Neuronal stem cell (in vitro differentiated cells): ENCODE results near the gene PRMT9. TPM values are rescaled to one million over a fixed set of nuclear protein-coding genes. Genes with fewer than 3 reads are reported as not detected.

Source experiments
- DNase-seq: peaks from one replicate; pipeline ENCODE4 v3.0.0-alpha.2; 2013; ENCODE audit warnings: low spot score
- H2AFZ ChIP-seq: one replicate; pipeline ENCODE4 v1.6.1; 2013; ENCODE audit warnings: mild to moderate bottlenecking, low read length, inconsistent platforms
- H2AK5ac ChIP-seq: 2 replicates; pipeline ENCODE4 v1.6.1; 2013; ENCODE audit warnings: low read depth, mild to moderate bottlenecking, inconsistent platforms, low read length, moderate library complexity, mixed read lengths
- H2BK120ac ChIP-seq: 2 replicates; pipeline ENCODE4 v1.6.1; 2013; ENCODE audit warnings: low read depth, mild to moderate bottlenecking, inconsistent platforms, low read length, moderate library complexity, mixed read lengths
- H2BK12ac ChIP-seq: one replicate; pipeline ENCODE4 v1.6.1; 2013; ENCODE audit warnings: low read length, inconsistent platforms
- H2BK15ac ChIP-seq: 2 replicates; pipeline ENCODE4 v1.6.1; 2013; ENCODE audit warnings: mild to moderate bottlenecking, low read length, inconsistent platforms, mixed read lengths
- H2BK5ac ChIP-seq: one replicate; pipeline ENCODE4 v1.6.1; 2013; ENCODE audit warnings: inconsistent platforms, mild to moderate bottlenecking, low read length, moderate library complexity
- H3K14ac ChIP-seq: one replicate; pipeline ENCODE4 v1.6.1; 2013; ENCODE audit warnings: low read length, inconsistent platforms
- H3K18ac ChIP-seq: 2 replicates; pipeline ENCODE4 v1.6.1; 2013; ENCODE audit warnings: low read length, inconsistent platforms
- H3K23ac ChIP-seq: 2 replicates; pipeline ENCODE4 v1.6.1; 2013; ENCODE audit warnings: low read depth, mild to moderate bottlenecking, mixed read lengths, low read length, inconsistent platforms; ENCODE audit not compliant: poor library complexity
- H3K27ac ChIP-seq: replicated peaks from 3 replicates; pipeline ENCODE4 v1.5.1; 2013; ENCODE audit warnings: low read length, inconsistent platforms
- H3K27me3 ChIP-seq, 3 experiments: 2 replicates each; pipeline ENCODE4 v1.6.1; 2013; ENCODE audit warnings: low read length in 3 of 3, mild to moderate bottlenecking in 2 of 3, inconsistent platforms in 1 of 3, low read depth in 1 of 3, mixed read lengths in 1 of 3, moderate library complexity in 1 of 3; ENCODE audit not compliant: control insufficient read depth in 3 of 3, insufficient read depth in 3 of 3
- H3K36me3 ChIP-seq, 2 donors: replicated peaks in 1 of 2; 2 replicates each; pipeline ENCODE4 v1.6.1; 2013; ENCODE audit warnings: low read length in 2 of 2; ENCODE audit not compliant: control insufficient read depth in 2 of 2, insufficient read depth in 2 of 2
- H3K4ac ChIP-seq: 2 replicates; pipeline ENCODE4 v1.6.1; 2013; ENCODE audit warnings: inconsistent platforms, mild to moderate bottlenecking, low read length, moderate library complexity
- H3K4me1 ChIP-seq, 2 donors: 1 replicate in 1 of 2; 2 replicates in 1 of 2; pipeline ENCODE4 v1.6.1; 2013; ENCODE audit warnings: low read length in 2 of 2, low read depth in 1 of 2; ENCODE audit not compliant: control insufficient read depth in 2 of 2, insufficient read depth in 1 of 2
- H3K4me2 ChIP-seq: one replicate; pipeline ENCODE4 v1.6.1; 2013; ENCODE audit warnings: mild to moderate bottlenecking, low read length, inconsistent platforms; ENCODE audit not compliant: insufficient read depth, poor library complexity, severe bottlenecking
- H3K4me3 ChIP-seq, 2 donors: 2 replicates each; pipeline ENCODE4 v1.5.1; 2013; ENCODE audit warnings: low read length in 2 of 2, mild to moderate bottlenecking in 2 of 2, inconsistent platforms in 1 of 2, moderate library complexity in 1 of 2
- H3K79me1 ChIP-seq: one replicate; pipeline ENCODE4 v1.6.1; 2013; ENCODE audit warnings: low read depth, mild to moderate bottlenecking, inconsistent platforms, low read length, moderate library complexity
- H3K9ac ChIP-seq: one replicate; pipeline ENCODE4 v1.6.1; 2013; ENCODE audit warnings: mild to moderate bottlenecking, low read depth, low read length, inconsistent platforms; ENCODE audit not compliant: poor library complexity
- H3K9me3 ChIP-seq, 2 donors: replicated peaks in 1 of 2; 2 replicates each; pipeline versions ENCODE3 to v1.6.1; 2013; ENCODE audit warnings: low read length in 2 of 2, mild to moderate bottlenecking in 2 of 2, inconsistent platforms in 1 of 2, low read depth in 1 of 2, mixed read lengths in 1 of 2, moderate library complexity in 1 of 2; ENCODE audit not compliant: control insufficient read depth in 2 of 2, insufficient read depth in 1 of 2
- H4K8ac ChIP-seq: one replicate; pipeline ENCODE4 v1.6.1; 2013; ENCODE audit warnings: low read depth, mild to moderate bottlenecking, inconsistent platforms, low read length, moderate library complexity
- H4K91ac ChIP-seq: one replicate; pipeline ENCODE4 v1.6.1; 2013; ENCODE audit warnings: low read length, low read depth, mild to moderate bottlenecking, inconsistent platforms; ENCODE audit not compliant: poor library complexity
- WGBS, 2 donors: extraction: QIAGEN DNeasy Blood & Tissue Kit; methylation state at CpG; one replicate each; pipeline ENCODE4 v1.1.7; 2013; ENCODE audit warnings: missing lambda C conversion rate in 2 of 2, mixed read lengths in 1 of 2; ENCODE audit not compliant: insufficient read length in 2 of 2, insufficient replicate concordance in 1 of 2; ENCODE audit errors: extremely low coverage in 2 of 2; 5-methylcytosine and 5-hydroxymethylcytosine counted together
- polyA plus RNA-seq, 2 experiments: library from polyadenylated mRNA; stranded (reverse); fragments of 200-250 nt; gene quantifications; one replicate each; pipeline ENCODE4 v1.2.3, GENCODE V29; 2013

PRMT9 gene
- polyA plus RNA-seq (2013, experiment 1 of 2) = 4.7 TPM
- polyA plus RNA-seq (2013, experiment 2 of 2) = 5.0 TPM

GRCh38 chr4:147683717-147684700 is at the start of gene PRMT9:
PRMT9 (minus strand) TSS chr4:147684163; CDS start chr4:147683987, 176 bp downstream.
- Histone ChIP-seq H3K36me3 (peaks cover 0 to 9% of the 10 kb centered on the region in 2 donors), H4K8ac (peak within 1 kb of the TSS; percentile 65), H4K91ac (no peak within 1 kb of the TSS), H2BK12ac (no peak within 1 kb of the TSS), H3K4me1 (peaks cover 0 to 3% of the 10 kb centered on the region in 2 donors), H3K9ac (peak within 1 kb of the TSS; percentile 91), H3K18ac (peak within 1 kb of the TSS; percentile 97), H3K27ac (peak within 1 kb of the TSS; percentile 54), H3K4ac (no peak within 1 kb of the TSS), H3K79me1 (no peaks in the 10 kb centered on the region), H2BK5ac (no peak within 1 kb of the TSS), H2AFZ (peak within 1 kb of the TSS; percentile 93), H2BK120ac (no peak within 1 kb of the TSS), H3K14ac (peak within 1 kb of the TSS; percentile 27), H3K27me3 (no peaks in the 10 kb centered on the region), H3K4me2 (peak within 1 kb of the TSS; percentile 92), H2AK5ac (no peak within 1 kb of the TSS), H3K9me3 (no peaks in the 10 kb centered on the region), H3K23ac (peak within 1 kb of the TSS; percentile 90), H3K4me3 (peak within 1 kb of the TSS; percentile 77 to 95), H2BK15ac (no peak within 1 kb of the TSS)
- WGBS, 2 donors = no CpG with 5 or more reads among the region's 69 CpGs
- DNase-seq = peak; percentile 67

DNA sequence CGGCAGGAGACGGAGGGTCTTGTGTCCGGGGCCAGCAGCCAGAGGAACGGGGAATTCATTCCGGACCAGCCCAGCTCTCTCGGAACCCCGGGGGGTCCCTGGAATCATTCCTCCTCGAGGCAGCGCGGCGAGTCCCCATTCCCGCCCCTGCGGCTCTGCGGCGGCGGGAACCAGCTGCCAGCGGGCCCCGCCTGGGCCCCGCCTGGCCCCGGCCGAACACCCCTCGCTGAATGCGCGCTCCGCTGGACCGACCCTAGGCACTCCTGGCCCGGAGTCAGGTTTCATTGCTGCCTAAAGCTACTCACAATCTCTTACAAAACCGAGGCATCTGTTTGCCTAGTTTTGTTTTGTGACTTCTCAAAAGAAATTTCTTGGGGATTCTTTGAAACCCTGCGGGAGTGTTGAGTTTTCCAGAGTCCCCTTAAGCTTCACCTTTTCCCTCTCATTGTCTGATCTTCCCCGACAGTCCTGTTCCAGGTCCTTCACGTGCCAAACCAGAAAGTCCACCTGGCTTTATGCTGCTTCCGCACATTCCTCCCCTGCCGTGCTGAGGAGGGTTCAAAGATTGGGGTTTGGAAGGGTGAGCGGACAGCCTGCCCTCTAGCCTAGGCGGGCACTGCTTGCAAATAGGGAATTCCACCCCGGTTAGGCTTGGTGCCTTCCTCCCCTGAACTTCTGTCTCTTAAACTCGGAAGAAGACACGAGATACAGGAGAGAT is 48.7 kb upstream of the PRMT9 start:
- Histone ChIP-seq H3K79me1 (no peaks in the 10 kb centered on the region), H2BK12ac (no peak overlapping the region), H4K91ac (no peak overlapping the region), H3K27me3 (peaks cover 2 to 93% (median 33%) of the 10 kb centered on the region in 3 experiments), H3K4me3 (peak overlapping the region; percentile 52 to 83), H3K27ac (no peak overlapping the region), H3K4me1 (peaks cover 0 to 5% of the 10 kb centered on the region in 2 donors), H3K4ac (no peak overlapping the region), H3K9me3 (no peaks in the 10 kb centered on the region), H2AK5ac (no peak overlapping the region), H2BK5ac (no peak overlapping the region), H3K14ac (peak overlapping the region; percentile 12), H3K23ac (no peak overlapping the region), H3K18ac (peak overlapping the region; percentile 97), H4K8ac (no peak overlapping the region), H2BK120ac (no peak overlapping the region), H2BK15ac (no peak overlapping the region), H3K4me2 (peak overlapping the region; percentile 82), H3K36me3 (no peaks in the 10 kb centered on the region), H3K9ac (peak overlapping the region; percentile 80), H2AFZ (peak overlapping the region; percentile 99)
- WGBS, 2 donors = no CpG with 5 or more reads among the region's 38 CpGs
- DNase-seq = peak; percentile 35

DNA sequence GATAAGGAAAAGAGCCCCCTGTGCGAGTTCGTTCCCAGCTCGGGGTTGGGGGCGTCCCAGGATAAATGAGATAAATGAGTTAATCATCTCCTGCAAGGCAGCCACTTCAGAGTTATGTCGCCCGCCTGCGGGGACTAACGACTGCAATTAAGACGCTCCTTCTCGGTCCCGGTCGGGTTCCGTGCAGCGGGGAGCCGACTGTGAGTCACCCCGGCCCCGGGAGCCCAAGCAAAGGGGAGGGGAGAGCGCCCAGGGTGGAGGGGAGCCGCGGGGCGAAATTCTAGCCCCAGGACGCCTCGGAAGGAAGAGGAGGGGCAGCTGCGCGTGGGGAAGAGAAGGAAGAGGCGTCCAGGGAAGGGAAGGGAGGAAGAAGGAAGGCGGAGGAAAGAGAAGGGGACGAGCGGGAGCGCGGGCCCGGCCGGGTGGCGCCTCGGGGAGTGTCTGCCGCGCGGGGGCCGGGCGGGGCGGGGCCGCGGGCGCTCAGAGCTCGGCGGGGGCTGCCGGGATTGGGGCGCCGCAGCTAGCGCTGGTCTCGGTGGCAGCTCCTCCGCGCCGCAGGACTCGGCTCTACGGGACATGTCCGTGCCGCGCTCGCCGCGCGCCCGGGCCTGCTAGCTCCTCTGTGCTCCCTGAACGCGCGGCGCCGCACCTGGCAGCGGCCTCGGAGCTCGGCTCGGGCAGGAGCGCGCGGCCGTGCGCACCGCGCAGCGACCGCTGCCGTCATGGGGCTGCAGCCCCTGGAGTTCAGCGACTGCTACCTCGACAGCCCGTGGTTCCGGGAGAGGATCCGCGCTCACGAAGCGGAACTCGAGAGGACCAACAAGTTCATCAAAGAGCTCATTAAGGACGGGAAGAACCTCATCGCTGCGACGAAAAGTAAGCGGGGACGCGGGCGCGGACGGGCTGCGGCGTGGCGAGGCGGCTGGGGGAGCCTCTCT is 47.9 kb upstream of the PRMT9 start, which contains the start of gene ARHGAP10:
TSS of gene ARHGAP10 (plus strand) at position 509 of the 938 bp plus-strand sequence. CDS start at position 723, 214 bp downstream.
- H3K4me1 ChIP-seq = peaks cover 0 to 5% of the 10 kb centered on the region in 2 donors
- peak; percentile 49 for DNase-seq
- no CpG with 5 or more reads among the region's 106 CpGs for WGBS, 2 donors
- no peak within 1 kb of the TSS for H2BK15ac ChIP-seq
- H3K79me1 ChIP-seq = no peaks in the 10 kb centered on the region
- H3K4me3 ChIP-seq = peak within 1 kb of the TSS; percentile 52 to 83
- no peak within 1 kb of the TSS for H4K91ac ChIP-seq
- peak within 1 kb of the TSS; percentile 99 for H2AFZ ChIP-seq
- no peak within 1 kb of the TSS for H3K4ac ChIP-seq
- no peak within 1 kb of the TSS for H2BK5ac ChIP-seq
- H3K36me3 ChIP-seq = no peaks in the 10 kb centered on the region
- peak within 1 kb of the TSS; percentile 80 for H3K9ac ChIP-seq
- H4K8ac ChIP-seq = no peak within 1 kb of the TSS
- H3K27ac ChIP-seq = no peak within 1 kb of the TSS
- no peak within 1 kb of the TSS for H3K23ac ChIP-seq
- no peak within 1 kb of the TSS for H2BK12ac ChIP-seq
- H2AK5ac ChIP-seq = no peak within 1 kb of the TSS
- H2BK120ac ChIP-seq = peak within 1 kb of the TSS; percentile 16
- H3K9me3 ChIP-seq = no peaks in the 10 kb centered on the region
- H3K4me2 ChIP-seq = peak within 1 kb of the TSS; percentile 98
- peak within 1 kb of the TSS; percentile 97 for H3K18ac ChIP-seq
- peak within 1 kb of the TSS; percentile 58 for H3K14ac ChIP-seq
- H3K27me3 ChIP-seq = peaks cover 2 to 98% (median 36%) of the 10 kb centered on the region in 3 experiments
